Stimulated activated CD4-positive, alpha-beta T cell treated with anti-CD3 and anti-CD28 coated beads, Interleukin-2, amount 100 ng/mL, for 48 hours (primary cell): ENCODE data around the gene TARP.

Experiments
- DNase-seq, 2 donors: peaks; one replicate each; pipeline ENCODE4 v3.0.0-alpha.2; 2020

The TARP gene

DNA sequence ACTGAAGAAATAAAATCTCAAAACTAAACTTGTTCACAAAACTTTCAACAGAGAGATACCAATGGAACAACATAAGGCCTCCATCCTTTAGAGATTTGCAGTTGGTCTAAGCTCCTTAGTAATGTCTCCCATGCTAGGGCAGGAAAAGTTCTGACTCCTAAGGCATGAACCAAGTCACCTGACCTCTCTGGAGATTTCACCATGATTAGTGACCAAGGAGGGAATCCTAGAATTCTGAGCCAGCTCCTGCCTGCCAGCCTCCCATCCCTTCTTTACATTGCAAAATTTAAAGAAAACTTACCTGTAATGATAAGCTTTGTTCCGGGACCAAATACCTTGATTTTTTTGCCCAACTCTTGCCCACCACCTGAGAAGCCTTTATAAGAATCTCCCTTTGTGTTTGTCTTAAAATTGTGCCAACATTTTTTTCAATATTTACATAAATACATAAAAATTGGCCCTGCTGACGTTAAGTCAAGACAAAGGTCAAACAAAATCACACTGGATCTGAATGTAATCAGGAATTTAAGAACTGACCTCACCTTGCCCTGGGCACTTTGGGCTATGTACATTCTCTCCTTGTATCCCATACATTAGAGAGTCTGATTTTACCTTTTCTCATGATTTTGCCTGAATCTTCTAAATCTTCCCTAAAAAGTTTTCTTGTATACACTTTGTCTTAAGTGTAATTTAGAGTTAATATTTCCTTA is at the start of gene TARP:
TARP (minus strand) TSS at position 351 of the 710 bp plus-strand sequence.
- no peak for DNase-seq

DNA sequence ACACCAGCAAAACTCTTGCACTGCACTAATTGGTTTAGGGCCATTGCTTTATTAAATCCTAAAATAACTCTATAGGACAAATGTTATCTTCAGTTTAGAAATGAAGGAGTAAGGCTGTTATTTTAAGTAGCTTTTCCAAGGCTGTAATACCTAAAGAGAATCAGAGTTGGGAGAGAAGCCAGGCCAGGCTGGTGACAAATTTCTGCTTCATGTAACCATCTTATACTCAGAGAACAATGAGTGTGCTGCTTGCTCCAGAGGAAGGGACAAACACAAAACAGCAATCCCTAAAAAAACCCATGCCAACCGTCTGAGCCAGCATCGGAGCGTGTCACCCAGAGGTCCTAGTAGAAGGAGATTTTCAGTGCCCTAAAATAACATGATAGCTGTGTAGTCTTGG is 49.7 kb upstream of the TARP start:
- no peak for DNase-seq

DNA sequence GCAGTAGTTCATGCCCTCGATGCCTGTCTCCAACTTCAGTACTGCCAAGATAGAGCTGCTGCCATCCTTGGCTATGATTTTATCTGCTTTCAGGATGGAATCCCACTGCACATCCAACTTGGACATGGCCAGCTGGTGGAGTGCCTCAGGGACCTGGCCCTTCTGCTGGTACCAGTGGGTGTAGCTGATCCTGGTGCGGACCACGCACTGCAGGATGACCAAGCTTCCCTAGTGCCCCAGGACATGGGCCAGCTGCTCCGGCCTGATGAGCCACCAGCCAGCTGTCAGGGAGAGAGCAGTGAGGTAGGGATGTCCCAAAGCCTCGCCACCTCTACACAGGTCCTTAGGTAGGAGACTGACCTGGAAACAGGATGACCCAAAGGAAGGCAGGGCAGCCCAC is 49.0 kb upstream of the TARP start:
- DNase-seq: no peak

DNA sequence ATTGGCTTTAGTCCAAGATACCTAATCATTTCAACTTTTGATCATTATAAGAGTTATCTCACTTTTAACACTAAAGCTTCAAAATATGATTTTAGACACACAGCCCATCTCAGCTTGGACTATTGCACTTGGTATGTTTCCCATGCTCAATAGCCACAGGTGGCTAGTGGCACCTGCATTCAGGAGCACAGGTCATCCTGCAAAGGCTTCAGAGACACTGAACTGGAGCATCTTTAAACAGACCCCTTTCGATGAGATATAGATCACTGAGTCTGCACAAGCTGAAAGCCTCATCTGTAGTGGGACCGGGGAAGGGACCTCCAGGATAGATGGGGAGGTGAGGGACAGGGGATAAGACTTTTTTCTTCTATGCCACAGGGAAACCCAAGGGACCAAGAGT is 48.5 kb upstream of the TARP start:
- no peak for DNase-seq

DNA sequence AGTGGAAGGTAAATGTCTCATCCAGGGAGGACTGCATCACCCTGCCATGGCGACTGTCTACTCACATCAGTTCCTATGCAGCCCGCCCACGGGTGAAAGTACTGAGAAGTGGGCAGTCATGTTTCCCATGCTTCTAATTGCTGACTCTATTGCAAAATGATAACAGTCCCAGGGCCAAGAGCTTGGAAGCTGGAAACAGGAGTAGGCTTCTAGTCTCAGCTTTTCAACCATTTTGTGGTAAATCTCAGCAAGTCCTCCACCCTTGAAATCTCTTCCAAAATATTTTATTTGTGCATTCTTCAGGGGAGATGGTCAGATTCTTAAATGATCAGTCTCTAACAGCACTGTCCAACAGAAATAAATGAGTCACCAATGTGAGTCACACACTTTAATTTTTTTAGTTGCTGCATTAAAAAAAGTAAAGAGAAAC is 48.1 kb upstream of the TARP start:
- DNase-seq: no peak

DNA sequence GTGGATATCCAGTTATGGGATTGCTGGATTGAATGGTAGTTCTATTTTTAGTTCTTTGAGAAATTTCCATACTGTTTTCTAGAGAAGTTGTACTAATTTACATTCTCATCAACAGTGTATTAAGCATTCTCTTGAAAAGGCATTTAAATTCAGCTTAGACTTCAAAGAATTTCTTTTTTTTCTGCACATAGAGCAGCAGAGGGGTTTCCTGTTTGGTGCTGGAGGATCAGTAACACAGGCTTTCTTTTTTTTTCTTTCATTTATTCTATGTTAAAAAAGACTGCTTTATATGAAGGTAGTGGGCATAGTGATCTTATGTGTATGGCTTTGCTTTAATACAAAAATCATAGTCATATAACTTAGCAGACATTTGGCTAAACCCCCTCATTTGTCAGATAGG is 47.6 kb upstream of the TARP start:
- DNase-seq: no peak

DNA sequence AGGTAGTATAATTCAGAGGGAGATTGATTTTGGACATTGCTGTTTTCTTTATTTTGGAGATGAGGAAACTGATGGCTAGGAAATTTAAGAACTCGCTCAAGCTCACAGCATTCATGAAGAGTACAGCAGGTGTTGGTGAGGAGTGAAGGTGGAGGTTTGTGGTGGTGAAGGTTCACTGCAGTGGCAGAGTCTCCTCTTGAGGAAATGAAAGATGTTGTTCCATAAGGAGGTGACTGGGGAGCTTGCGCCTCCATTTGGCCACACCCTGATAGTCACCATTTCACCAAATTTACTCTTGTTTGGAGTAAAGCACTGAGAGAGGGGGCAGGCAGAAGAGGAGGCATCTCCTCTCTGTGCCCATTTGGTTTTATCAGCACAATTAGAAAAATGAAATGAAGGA is 46.4 kb upstream of the TARP start:
- no peak for DNase-seq

DNA sequence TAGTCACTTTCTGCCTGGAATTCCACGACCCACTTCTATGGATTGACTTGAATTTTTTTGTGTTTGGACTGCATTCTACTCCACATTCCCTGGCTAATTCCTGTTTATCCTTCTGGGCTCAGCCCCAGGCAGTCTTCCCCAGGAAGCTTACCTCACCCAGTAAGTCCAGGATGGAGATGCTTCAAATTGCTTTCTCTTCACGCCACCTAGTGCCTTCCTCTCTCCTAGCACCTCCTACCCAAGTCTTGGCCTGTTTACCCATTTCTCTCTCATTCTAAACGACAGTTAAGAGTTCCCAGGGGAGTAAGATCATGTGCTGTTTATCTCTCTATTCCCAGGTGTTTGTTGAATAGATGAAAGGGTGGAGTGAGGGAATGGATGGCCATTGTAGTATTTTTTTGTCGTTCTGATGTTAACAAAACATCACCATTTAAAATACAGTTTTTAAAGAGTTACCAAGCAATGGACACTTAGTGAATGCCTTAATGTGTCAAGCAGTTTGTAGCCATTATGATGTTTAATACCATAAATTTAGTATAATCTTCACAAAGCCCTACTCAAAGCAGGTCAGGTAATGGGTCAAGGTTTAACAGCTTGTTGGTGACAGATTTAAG is 45.5 kb upstream of the TARP start:
- no peak for DNase-seq

DNA sequence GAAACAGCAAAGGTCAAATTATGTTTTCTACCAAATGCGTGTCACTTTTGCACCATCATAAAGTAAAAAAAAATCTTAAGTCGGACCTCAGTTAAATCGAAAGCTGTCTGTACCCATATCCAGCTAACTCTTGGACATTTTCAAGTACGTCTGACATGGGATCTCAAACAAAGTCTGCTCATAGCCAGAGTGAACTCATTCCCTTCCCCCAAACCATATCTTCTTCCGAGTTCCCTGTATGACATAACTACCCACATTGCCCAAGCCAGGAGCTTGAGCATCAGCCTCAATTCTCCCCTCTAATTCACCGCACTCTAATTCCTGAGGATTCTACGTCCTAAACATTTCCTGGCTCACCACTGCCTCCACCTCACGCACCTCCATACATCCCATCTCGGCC is 44.8 kb upstream of the TARP start:
- no peak for DNase-seq

DNA sequence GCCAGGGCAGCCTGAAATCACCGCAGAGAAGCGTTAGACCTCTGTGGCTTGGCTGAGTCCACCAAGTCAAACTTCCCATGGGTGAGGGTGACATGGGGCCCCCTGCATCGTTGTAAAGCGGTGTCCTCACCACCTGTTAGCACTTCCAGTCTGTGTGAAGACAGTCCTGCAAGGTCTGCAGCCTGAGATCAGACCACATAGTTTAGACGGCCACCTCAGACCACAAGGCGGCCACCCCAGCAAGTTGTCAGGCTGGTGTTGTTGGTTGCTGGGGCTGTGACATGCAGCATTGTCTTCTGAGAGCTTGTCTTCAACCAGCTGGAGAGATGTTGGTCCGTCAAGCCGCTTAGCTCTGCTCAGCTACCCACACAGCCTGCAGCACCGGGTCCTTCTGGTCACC is 44.1 kb upstream of the TARP start:
- no peak for DNase-seq

DNA sequence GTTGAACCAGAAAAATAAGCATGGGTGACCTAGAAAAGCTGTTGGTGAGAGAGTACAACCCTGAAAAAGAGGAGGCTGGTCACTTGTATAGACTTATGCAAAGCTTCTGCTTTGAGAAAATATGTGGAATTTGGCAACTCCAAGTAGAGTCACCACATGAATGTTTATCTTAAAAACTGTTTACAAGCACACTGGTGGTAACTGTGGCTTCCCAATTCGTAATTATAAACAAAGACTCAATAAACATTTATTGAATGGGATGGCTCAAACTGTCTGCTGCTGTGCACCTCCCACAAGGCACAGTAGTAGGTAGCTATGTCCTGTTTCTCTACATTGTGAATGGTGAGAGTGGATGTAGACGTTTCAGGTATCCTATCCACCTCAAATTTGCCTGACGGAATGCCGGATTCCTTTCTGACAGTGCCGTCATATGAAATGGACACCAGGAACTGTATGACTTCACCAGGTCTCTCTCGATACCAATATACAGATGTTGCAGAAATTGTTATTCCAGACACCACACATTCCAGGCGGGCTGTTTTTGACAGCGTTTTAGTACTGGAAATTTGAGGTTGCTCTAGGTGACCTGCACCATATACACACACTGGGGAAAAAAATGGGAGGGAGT is 43.4 kb upstream of the TARP start:
- DNase-seq: no peak

DNA sequence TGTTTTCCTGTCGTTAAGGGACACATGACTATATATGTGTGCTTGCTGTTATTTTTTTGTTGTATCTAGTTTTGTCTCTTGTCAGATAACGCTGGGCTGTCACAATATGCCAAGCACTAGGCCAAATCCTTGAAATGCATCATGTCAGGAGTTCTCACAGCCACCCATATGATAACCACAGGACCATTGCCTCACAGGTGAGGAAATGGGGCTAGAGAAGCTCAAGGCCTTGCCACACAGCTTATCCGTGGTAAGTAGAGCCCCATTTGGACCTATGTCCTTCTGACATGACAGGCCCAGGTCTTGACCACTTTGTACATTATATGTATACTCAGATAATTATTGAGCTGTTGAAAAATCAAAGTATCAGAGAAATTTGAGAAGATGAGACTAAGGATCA is 42.0 kb upstream of the TARP start:
- DNase-seq: no peak

DNA sequence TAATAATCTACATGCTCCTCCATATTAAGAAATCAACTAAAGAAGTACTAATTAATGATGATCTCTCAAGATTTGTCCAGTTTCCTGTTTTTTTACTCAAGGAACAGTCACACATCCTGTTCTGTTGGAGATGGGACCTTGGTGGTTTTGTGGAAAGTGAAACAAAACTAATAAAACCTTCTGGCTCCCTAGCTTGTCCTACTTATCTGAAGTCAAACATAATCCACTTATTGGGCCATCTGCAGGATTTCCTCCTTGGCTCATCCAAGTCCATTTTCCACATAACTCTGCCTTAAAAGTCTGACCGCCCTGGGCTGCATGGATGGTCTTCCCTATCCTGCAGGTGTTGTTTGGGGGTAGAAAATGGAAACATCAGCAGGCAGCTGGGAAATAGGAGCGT is 39.4 kb upstream of the TARP start:
- no peak for DNase-seq

DNA sequence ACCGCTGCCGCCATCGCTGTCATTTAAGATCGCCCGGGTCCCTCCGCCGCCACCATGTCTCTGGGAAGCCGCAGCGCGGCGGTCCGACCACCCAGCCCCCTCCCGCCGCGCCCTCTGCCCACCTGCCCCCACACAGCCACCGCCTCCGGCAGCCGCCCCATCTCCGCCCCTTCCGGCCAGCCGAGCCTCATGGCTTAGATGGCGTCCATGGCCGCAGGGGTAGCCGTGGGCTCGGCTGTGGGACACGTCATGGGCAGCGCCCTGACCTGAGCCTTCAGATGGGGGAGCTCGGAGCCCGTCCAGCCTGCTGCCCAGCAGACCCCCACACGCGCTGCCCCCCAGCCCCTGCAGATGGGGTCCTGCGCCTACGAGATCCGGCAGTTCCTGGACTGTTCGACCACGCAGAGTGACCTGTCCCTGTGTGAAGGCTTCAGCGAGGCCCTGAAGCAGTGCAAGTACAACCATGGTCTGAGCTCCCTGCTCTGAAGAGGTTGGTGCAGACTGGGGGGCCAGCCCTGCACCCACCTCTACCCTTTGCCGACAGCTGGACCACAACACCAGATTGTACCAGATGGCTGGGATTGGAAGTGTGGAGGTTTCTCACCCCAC is 38.0 kb upstream of the TARP start:
- DNase-seq: no peak

DNA sequence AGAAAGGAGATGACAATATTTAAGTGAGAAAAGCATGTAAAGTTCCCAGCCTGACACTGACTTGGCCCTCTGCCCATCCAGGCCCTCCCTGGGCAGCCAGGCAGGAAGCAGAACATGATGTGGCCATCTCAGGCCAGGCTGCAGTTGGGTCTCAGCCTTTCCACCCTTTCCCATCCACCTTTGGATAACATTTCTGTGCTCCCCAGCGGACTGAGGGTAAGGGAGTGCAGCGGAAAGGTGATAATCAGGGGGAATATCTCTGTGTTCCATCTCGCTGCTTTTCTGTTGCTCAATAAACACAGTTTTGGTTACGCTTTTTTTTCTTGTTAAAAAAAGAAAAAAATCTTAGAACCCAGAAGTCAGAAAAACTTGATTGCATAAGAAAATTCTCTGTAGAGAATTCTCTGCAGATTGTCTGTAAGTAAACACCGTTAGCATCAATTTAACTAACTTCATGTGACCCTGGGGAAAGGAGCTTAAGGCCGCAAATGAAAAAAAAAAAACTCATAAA is 37.2 kb upstream of the TARP start:
- no peak for DNase-seq

DNA sequence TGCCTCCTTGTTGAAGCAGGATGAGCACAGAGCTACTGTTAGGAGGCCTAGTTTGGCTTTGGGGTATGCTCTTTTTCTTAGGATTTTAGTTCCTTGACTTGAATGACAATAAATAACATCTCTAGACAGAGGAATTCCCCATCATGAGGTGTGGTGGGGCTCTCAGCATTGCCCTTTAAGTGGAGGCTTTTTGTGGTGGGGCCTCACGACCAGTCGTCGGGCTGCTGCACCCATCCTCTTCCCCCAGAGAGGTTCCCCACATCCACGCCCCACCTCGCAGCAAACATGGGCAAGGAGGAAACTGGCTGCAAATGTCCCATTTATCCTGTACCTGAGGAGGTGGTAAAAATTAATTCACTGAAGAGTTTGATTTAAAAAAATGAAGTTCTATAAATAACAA is 36.1 kb upstream of the TARP start:
- DNase-seq: no peak

DNA sequence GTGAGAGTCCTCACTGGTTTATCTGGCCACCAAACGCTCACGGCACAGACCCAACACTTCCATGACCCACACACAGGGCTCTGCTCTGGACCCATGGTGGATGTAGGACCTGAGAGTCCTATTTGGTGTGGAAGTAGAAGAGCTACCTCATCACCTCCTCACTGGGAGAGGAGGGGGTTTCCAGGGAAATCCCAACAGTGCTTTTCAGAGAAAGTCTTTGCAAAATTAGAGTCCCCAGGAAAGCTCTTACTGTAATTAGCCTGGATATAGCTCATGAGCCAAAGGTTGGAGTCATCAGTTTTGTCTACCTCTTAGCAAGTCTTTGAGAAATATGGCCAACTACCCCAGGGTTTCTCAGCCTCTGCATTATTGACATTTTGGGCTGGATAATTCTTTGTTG is 34.7 kb upstream of the TARP start:
- DNase-seq: no peak

DNA sequence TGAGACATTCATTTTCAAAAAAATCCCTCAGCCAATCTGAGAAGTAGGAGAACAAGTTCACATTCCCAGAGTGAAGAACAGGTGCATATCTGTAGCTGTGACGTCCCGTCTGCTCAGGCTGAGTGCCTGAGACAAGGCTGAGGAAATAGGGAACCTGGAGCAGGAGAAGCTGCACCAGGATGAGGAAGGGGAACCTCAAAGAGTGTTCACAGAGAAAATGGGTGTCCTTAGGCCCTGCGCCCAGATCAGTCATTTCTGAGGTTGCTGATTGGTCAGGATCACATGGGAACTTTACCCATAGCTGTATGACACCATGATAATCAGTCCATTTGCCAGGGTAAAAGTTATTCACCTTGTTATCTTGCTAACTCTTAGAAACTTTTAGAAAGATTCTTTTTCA is 34.2 kb upstream of the TARP start:
- DNase-seq: no peak

DNA sequence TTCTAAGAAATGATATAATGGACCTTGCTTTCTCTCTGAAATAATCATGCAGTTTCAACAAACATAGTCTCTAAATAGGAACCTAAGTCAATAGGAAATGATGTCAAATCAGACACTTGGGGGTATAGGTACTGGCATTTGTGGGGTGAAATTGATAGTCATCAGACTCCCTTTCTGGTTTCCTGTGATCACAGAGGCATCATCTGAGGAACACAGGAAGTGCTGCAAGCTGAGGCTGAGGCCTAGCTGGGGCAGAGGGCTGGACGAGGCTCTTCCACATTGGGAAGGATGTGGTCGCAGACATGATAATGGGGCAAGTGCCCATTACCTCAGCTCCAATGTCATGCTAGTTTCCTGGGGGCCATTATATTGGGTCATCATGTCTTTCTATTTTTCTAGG is 33.5 kb upstream of the TARP start:
- no peak for DNase-seq

DNA sequence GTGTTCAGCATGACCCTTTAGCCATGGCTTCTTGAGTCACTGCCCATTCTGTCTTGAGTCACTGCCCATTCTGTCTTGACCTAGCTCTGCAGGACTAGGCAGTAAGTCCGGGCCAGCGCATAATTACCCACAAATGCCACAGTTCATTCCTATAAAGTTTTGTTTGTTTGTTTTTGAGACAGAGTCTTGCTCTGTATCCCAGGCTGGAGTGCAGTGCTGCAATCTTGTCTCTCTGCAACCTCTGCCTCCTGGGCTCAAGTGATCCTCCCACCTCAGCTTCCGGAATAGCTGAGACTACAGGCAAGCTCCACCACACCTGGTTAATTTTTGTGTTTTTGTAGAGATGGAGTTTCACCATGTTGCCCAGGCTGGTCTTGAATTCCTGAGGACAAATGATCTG is 32.7 kb upstream of the TARP start:
- no peak for DNase-seq

DNA sequence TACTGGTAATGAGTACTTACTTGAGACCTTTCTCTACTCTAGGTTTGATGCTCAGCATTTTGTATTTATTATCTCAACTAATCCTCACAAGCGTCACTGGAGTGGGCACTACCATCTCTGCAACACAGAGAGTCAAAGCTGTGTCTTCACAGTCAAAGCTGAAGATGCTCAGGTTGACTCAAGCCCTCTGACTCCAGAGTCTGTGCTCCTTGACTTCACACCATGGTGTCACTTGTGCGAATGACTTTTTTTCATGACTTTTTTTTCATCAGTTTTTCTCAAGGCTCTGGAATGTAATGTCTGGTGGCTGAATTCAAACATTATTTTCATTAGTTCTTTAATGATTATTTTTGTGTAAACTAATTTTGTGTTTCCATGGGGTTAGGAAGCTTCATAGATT is 30.4 kb upstream of the TARP start:
- DNase-seq: no peak

DNA sequence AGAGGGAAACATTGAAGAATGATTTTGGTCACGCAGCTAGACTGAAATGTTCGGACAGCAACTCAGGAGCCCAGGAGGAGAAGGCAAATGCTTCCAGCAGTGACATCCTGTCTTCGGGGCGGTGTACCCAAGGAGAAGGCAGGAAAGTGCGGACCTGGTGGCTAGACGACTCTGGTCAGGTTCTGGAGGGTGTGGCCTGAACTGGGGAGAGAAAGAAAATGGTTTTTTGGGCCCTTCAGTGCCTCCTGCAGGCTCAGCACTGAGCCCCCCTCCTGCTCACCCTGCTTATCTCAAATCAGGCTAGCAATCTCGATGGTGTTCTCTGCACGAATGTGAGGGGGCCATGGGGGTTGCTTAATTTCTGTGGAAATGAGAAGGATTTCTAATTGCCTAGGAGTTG is 26.7 kb upstream of the TARP start:
- DNase-seq: no peak

DNA sequence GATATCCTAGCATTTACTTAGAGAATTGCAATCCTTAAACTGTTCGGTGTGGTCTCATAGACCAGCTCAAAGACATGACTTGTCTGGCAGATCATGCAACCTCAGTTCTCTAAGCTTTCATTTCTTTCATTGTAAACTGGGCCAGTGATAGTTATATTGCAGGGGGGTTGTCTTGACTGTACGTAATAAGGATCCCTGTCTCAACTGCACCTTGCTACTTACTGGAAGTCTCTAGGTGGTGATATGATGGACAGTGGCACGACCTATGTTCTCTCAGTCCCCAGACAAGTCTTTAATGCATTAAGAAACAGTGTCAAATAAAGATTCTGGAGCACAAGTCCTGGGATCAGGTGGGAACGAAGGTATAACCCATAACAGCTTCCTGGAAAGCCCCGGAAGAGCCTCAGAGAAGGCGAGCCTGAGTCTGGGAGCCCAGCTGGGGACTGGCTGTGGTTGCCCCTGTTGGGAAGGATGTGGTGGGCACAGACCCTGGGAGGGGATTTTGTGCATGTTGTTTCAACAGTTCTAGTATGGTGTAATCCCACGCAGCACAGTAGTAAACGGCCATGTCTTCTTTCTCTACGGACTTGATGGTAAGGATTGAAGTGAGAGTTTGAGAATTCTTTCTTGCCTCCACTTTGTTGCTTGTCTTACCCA is 26.0 kb upstream of the TARP start:
- DNase-seq: no peak
